ENCODE measurements around the gene GNG2. TPM values are rescaled to one million over a fixed set of nuclear protein-coding genes. Genes with fewer than 3 reads are reported as not detected.

Gene GNG2
- total and polyA plus RNA-seq, 2 experiments from 2014 or later, result 9.9 to 14.8 TPM

DNA sequence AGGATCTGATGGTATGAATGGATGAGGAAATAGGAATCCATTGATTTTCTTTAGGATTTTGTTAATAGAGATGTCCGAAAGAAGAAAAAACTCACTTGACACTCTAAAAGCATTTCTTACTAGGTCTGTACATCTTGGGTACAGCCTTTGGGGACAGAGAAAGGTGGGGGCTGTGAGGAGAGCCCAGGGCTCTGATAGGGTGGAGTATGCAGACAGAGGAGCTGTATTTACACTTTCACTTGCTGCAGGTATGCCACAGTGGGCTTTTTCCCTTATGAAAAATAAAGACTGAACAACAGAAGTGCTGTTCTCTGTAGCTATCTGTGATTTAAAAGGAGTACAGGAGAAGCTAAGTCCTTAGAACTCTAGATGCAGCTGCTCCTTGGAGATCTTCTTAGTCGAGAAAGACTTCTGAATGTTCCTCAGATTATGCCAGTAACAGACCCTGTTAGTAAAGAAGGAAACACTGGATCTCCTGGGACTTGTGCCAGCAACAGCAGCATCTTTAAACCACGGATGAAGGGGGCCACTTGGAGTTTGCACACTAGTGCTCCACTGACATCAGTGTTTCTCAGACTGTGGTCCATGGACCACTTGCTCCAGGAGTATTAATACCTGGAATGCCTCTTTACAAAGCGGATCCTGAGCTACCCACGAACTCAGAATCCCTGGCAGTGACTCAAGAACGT lies 109.6 kb downstream of the GNG2 start (continued):
- TF ChIP-seq, protein P1, sequence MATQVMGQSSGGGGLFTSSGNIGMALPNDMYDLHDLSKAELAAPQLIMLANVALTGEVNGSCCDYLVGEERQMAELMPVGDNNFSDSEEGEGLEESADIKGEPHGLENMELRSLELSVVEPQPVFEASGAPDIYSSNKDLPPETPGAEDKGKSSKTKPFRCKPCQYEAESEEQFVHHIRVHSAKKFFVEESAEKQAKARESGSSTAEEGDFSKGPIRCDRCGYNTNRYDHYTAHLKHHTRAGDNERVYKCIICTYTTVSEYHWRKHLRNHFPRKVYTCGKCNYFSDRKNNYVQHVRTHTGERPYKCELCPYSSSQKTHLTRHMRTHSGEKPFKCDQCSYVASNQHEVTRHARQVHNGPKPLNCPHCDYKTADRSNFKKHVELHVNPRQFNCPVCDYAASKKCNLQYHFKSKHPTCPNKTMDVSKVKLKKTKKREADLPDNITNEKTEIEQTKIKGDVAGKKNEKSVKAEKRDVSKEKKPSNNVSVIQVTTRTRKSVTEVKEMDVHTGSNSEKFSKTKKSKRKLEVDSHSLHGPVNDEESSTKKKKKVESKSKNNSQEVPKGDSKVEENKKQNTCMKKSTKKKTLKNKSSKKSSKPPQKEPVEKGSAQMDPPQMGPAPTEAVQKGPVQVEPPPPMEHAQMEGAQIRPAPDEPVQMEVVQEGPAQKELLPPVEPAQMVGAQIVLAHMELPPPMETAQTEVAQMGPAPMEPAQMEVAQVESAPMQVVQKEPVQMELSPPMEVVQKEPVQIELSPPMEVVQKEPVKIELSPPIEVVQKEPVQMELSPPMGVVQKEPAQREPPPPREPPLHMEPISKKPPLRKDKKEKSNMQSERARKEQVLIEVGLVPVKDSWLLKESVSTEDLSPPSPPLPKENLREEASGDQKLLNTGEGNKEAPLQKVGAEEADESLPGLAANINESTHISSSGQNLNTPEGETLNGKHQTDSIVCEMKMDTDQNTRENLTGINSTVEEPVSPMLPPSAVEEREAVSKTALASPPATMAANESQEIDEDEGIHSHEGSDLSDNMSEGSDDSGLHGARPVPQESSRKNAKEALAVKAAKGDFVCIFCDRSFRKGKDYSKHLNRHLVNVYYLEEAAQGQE (IDR thresholded peaks at IDR 0.05; ENCODE audit: unreplicated experiment), result no peak
- no peak for TF ChIP-seq NANOG (IDR thresholded peaks at IDR 0.05; ENCODE audit: borderline replicate concordance)

DNA sequence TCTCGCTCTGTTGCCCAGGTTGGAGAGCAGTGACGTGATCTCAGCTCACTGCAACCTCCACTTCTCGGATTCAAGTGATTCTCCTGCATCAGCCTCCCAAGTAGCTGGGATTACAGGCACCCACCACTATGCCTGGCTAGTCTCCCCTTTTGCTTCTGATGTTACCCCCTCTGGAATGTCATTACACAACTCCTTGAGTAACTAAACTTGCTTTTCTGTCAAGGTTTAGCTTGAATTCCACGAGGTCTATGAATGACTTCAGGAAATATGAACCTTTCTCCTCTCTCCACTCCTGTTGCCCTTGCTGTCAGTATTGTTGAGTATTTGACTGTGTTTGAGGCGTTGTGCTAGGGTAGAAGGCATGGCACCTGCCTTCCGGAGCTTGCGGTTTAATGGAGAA lies 112.2 kb downstream of the GNG2 start:
- no peaks in the 10 kb centered on the region for H3K4me1 ChIP-seq (ENCODE audit: insufficient read depth)
- H3K27me3 ChIP-seq (ENCODE audit: insufficient read depth), result no peaks in the 10 kb centered on the region
- no peaks in the 10 kb centered on the region for H3F3A ChIP-seq (replicated peaks; ENCODE audit: low read depth)
- no peak for ATAC-seq
- H3K27me3 Mint-ChIP-seq (ENCODE audit: insufficient read depth, low read depth, poor library complexity), result no peaks in the 10 kb centered on the region
- H3K27ac Mint-ChIP-seq, result no peak overlapping the region
- no peaks in the 10 kb centered on the region for H3K79me2 ChIP-seq (replicated peaks; ENCODE audit: insufficient read depth)
- no peak overlapping the region for H2AFZ ChIP-seq
- no peak overlapping the region for H3K4me3 ChIP-seq
- H3K9me2 ChIP-seq (ENCODE audit: insufficient read depth), result no peaks in the 10 kb centered on the region
- H3K9me3 Mint-ChIP-seq, result no peaks in the 10 kb centered on the region
- DNase-seq (ENCODE audit: low spot score), result no peak
- peaks cover 2% of the 10 kb centered on the region; the same call in 1 of the 3 replicates for H3K4me1 Mint-ChIP-seq
- H3K27ac ChIP-seq (ENCODE audit: low read depth), result no peak overlapping the region
- no peaks in the 10 kb centered on the region for H3K36me3 ChIP-seq (ENCODE audit: insufficient read depth)
- no peak overlapping the region for H3K4me3 Mint-ChIP-seq
- H3K36me3 Mint-ChIP-seq (ENCODE audit: low read depth), result no peaks in the 10 kb centered on the region
- no peaks in the 10 kb centered on the region for H4K20me1 ChIP-seq (replicated peaks; ENCODE audit: insufficient read depth)
- H3K4me2 ChIP-seq, result no peak overlapping the region
- TF ChIP-seq EZH2phosphoT487 (IDR thresholded peaks at IDR 0.05; ENCODE audit: unreplicated experiment) (no peak), JUNB (IDR thresholded peaks at IDR 0.05; ENCODE audit: unreplicated experiment) (no peak), ZNF331 (CRISPR knock-in tag; IDR thresholded peaks at IDR 0.05; ENCODE audit: low read depth) (no peak), STAT1 (IDR thresholded peaks at IDR 0.05; ENCODE audit: unreplicated experiment) (no peak), NANOG (IDR thresholded peaks at IDR 0.05; ENCODE audit: borderline replicate concordance) (no peak), CREB1 (CRISPR knock-in tag; IDR thresholded peaks at IDR 0.05; ENCODE audit: low read depth) (no peak)
- TF ChIP-seq, protein P2, sequence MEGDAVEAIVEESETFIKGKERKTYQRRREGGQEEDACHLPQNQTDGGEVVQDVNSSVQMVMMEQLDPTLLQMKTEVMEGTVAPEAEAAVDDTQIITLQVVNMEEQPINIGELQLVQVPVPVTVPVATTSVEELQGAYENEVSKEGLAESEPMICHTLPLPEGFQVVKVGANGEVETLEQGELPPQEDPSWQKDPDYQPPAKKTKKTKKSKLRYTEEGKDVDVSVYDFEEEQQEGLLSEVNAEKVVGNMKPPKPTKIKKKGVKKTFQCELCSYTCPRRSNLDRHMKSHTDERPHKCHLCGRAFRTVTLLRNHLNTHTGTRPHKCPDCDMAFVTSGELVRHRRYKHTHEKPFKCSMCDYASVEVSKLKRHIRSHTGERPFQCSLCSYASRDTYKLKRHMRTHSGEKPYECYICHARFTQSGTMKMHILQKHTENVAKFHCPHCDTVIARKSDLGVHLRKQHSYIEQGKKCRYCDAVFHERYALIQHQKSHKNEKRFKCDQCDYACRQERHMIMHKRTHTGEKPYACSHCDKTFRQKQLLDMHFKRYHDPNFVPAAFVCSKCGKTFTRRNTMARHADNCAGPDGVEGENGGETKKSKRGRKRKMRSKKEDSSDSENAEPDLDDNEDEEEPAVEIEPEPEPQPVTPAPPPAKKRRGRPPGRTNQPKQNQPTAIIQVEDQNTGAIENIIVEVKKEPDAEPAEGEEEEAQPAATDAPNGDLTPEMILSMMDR (conservative IDR thresholded peaks at IDR 0.05; ENCODE audit: low read depth in 2 of 2), result no peak
- TF ChIP-seq, protein P1 (IDR thresholded peaks at IDR 0.05; ENCODE audit: unreplicated experiment), result no peak
- TF ChIP-seq, protein P3, sequence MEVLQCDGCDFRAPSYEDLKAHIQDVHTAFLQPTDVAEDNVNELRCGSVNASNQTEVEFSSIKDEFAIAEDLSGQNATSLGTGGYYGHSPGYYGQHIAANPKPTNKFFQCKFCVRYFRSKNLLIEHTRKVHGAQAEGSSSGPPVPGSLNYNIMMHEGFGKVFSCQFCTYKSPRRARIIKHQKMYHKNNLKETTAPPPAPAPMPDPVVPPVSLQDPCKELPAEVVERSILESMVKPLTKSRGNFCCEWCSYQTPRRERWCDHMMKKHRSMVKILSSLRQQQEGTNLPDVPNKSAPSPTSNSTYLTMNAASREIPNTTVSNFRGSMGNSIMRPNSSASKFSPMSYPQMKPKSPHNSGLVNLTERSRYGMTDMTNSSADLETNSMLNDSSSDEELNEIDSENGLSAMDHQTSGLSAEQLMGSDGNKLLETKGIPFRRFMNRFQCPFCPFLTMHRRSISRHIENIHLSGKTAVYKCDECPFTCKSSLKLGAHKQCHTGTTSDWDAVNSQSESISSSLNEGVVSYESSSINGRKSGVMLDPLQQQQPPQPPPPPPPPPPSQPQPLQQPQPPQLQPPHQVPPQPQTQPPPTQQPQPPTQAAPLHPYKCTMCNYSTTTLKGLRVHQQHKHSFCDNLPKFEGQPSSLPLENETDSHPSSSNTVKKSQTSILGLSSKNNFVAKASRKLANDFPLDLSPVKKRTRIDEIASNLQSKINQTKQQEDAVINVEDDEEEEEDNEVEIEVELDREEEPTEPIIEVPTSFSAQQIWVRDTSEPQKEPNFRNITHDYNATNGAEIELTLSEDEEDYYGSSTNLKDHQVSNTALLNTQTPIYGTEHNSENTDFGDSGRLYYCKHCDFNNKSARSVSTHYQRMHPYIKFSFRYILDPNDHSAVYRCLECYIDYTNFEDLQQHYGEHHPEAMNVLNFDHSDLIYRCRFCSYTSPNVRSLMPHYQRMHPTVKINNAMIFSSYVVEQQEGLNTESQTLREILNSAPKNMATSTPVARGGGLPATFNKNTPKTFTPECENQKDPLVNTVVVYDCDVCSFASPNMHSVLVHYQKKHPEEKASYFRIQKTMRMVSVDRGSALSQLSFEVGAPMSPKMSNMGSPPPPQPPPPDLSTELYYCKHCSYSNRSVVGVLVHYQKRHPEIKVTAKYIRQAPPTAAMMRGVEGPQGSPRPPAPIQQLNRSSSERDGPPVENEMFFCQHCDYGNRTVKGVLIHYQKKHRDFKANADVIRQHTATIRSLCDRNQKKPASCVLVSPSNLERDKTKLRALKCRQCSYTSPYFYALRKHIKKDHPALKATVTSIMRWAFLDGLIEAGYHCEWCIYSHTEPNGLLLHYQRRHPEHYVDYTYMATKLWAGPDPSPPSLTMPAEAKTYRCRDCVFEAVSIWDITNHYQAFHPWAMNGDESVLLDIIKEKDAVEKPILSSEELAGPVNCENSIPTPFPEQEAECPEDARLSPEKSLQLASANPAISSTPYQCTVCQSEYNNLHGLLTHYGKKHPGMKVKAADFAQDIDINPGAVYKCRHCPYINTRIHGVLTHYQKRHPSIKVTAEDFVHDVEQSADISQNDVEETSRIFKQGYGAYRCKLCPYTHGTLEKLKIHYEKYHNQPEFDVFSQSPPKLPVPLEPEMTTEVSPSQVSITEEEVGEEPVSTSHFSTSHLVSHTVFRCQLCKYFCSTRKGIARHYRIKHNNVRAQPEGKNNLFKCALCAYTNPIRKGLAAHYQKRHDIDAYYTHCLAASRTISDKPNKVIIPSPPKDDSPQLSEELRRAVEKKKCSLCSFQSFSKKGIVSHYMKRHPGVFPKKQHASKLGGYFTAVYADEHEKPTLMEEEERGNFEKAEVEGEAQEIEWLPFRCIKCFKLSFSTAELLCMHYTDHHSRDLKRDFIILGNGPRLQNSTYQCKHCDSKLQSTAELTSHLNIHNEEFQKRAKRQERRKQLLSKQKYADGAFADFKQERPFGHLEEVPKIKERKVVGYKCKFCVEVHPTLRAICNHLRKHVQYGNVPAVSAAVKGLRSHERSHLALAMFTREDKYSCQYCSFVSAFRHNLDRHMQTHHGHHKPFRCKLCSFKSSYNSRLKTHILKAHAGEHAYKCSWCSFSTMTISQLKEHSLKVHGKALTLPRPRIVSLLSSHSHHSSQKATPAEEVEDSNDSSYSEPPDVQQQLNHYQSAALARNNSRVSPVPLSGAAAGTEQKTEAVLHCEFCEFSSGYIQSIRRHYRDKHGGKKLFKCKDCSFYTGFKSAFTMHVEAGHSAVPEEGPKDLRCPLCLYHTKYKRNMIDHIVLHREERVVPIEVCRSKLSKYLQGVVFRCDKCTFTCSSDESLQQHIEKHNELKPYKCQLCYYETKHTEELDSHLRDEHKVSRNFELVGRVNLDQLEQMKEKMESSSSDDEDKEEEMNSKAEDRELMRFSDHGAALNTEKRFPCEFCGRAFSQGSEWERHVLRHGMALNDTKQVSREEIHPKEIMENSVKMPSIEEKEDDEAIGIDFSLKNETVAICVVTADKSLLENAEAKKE (CRISPR knock-in tag; IDR thresholded peaks at IDR 0.05), result no peak
